ENCODE data around the gene WDFY2. TPM values are rescaled to one million over a fixed set of nuclear protein-coding genes. Genes with fewer than 3 reads are reported as not detected.

The WDFY2 gene
- total and polyA plus RNA-seq, 2 of the 13 experiments (the other 11 are each of a cell fraction or from before 2014, with no cell fraction given) = 22.6 to 27.0 TPM

DNA sequence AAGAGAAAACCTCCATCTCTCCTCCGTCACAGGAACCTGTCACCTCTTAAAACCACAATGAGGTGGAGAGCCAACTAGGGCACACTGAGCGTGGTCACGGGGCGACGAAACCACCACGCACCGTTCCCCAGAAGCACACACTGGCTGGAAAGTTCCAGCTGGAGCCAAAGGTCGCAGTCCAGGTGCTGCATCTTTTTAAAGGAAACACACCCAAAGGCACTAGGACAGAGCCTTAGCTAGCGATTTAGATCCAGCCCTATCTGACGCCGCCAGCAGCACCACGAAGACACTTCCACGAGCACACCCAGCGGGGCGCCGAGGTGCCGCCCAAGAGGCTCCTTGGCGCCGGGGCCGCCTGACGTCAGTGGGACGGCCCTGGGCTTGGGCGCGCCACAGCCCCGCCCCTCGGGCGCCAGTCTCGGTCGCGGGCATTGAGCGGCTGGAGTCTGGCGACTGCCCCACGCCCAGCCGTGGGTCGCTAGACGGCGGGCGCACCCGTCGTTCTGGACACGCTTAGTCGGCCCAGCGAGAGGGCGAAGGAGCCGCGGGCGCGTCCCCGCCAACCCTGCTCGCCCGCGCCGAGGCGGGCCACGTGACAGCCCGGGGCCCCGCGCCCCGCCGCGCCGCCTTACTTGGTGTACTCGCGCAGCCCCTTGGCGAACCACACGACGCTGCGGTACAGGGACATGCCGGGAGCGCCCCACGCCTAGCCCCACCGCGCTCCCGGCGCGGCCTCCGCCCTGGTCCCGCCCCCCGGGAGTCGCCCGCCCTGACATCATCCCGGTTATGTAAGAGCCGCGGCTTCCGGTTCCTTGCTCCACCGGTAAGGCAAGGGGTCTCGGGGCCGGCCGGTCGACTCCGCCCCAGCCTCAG lies 219.4 kb downstream of the WDFY2 start, which contains the start of gene DHRS12 (continued):
- TF ChIP-seq, protein P1, sequence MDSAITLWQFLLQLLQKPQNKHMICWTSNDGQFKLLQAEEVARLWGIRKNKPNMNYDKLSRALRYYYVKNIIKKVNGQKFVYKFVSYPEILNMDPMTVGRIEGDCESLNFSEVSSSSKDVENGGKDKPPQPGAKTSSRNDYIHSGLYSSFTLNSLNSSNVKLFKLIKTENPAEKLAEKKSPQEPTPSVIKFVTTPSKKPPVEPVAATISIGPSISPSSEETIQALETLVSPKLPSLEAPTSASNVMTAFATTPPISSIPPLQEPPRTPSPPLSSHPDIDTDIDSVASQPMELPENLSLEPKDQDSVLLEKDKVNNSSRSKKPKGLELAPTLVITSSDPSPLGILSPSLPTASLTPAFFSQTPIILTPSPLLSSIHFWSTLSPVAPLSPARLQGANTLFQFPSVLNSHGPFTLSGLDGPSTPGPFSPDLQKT (CRISPR knock-in tag; IDR thresholded peaks at IDR 0.05; ENCODE audit: borderline replicate concordance) = no peak
- TF ChIP-seq, protein P2, sequence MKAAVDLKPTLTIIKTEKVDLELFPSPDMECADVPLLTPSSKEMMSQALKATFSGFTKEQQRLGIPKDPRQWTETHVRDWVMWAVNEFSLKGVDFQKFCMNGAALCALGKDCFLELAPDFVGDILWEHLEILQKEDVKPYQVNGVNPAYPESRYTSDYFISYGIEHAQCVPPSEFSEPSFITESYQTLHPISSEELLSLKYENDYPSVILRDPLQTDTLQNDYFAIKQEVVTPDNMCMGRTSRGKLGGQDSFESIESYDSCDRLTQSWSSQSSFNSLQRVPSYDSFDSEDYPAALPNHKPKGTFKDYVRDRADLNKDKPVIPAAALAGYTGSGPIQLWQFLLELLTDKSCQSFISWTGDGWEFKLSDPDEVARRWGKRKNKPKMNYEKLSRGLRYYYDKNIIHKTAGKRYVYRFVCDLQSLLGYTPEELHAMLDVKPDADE (CRISPR knock-in tag; IDR thresholded peaks at IDR 0.05) = no peak
- TF ChIP-seq MEIS1 (CRISPR knock-in tag; IDR thresholded peaks at IDR 0.05; ENCODE audit: borderline replicate concordance) = no peak
- TF ChIP-seq ZBTB38 (CRISPR knock-in tag; IDR thresholded peaks at IDR 0.05) = no peak; the same call in none of the 2 replicates
- TF ChIP-seq CCDC6 (CRISPR knock-in tag; IDR thresholded peaks at IDR 0.05) = peak; percentile 84; the same call in 1 of the 2 replicates
- no peak for TF ChIP-seq GTF2F1 (IDR thresholded peaks at IDR 0.05; ENCODE audit: low read length)
- TF ChIP-seq STAG1 (CRISPR knock-in tag; IDR thresholded peaks at IDR 0.05) = 0 out of 2 replicates have a peak, but pooled peaks have one; percentile 4
- TF ChIP-seq RNF2 (conservative IDR thresholded peaks at IDR 0.05; ENCODE audit: low read depth) = peak; percentile 49; the same call in 1 of the 2 replicates
- peak; percentile 76; the same call in 1 of the 2 replicates for TF ChIP-seq ZNF616 (CRISPR knock-in tag; IDR thresholded peaks at IDR 0.05; ENCODE audit: low read depth)
- TF ChIP-seq ZNF530 (CRISPR knock-in tag; IDR thresholded peaks at IDR 0.05; ENCODE audit: low read depth) = no peak
- TF ChIP-seq ETV6 (CRISPR knock-in tag; conservative IDR thresholded peaks at IDR 0.05) = peak; percentile 76; the same call in 1 of the 2 replicates
- no peak for TF ChIP-seq SUZ12 (IDR thresholded peaks at IDR 0.05; ENCODE audit: low read depth, low read length)
- no peak for TF ChIP-seq HOXA5 (CRISPR knock-in tag; IDR thresholded peaks at IDR 0.05)
- TF ChIP-seq ZNF782 (CRISPR knock-in tag; IDR thresholded peaks at IDR 0.05; ENCODE audit: borderline replicate concordance) = peak; percentile 48; the same call in 1 of the 2 replicates
- TF ChIP-seq GLI4 (CRISPR knock-in tag; IDR thresholded peaks at IDR 0.05; ENCODE audit: borderline replicate concordance) = no peak
- peak; percentile 81; the same call in 1 of the 2 replicates for TF ChIP-seq ZNF891 (CRISPR knock-in tag; IDR thresholded peaks at IDR 0.05)
- TF ChIP-seq MZF1 (CRISPR knock-in tag; IDR thresholded peaks at IDR 0.05; ENCODE audit: borderline replicate concordance) = no peak
- no peak for TF ChIP-seq ZNF33A (CRISPR knock-in tag; IDR thresholded peaks at IDR 0.05; ENCODE audit: borderline replicate concordance)
- TF ChIP-seq, protein P3, sequence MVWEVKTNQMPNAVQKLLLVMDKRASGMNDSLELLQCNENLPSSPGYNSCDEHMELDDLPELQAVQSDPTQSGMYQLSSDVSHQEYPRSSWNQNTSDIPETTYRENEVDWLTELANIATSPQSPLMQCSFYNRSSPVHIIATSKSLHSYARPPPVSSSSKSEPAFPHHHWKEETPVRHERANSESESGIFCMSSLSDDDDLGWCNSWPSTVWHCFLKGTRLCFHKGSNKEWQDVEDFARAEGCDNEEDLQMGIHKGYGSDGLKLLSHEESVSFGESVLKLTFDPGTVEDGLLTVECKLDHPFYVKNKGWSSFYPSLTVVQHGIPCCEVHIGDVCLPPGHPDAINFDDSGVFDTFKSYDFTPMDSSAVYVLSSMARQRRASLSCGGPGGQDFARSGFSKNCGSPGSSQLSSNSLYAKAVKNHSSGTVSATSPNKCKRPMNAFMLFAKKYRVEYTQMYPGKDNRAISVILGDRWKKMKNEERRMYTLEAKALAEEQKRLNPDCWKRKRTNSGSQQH (CRISPR knock-in tag; IDR thresholded peaks at IDR 0.05; ENCODE audit: low read depth) = peak; percentile 13; the same call in 1 of the 2 replicates
- TF ChIP-seq, protein P4, sequence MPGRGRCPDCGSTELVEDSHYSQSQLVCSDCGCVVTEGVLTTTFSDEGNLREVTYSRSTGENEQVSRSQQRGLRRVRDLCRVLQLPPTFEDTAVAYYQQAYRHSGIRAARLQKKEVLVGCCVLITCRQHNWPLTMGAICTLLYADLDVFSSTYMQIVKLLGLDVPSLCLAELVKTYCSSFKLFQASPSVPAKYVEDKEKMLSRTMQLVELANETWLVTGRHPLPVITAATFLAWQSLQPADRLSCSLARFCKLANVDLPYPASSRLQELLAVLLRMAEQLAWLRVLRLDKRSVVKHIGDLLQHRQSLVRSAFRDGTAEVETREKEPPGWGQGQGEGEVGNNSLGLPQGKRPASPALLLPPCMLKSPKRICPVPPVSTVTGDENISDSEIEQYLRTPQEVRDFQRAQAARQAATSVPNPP (CRISPR knock-in tag; IDR thresholded peaks at IDR 0.05) = no peak
- TF ChIP-seq KDM2A (CRISPR knock-in tag; IDR thresholded peaks at IDR 0.05; ENCODE audit: borderline replicate concordance, low read depth) = peak; percentile 18; the same call in 1 of the 2 replicates
- TF ChIP-seq EED (CRISPR knock-in tag; IDR thresholded peaks at IDR 0.05) = no peak; the same call in 1 of the 2 replicates
- TF ChIP-seq, protein P5, sequence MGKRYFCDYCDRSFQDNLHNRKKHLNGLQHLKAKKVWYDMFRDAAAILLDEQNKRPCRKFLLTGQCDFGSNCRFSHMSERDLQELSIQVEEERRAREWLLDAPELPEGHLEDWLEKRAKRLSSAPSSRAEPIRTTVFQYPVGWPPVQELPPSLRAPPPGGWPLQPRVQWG (CRISPR knock-in tag; IDR thresholded peaks at IDR 0.05; ENCODE audit: borderline replicate concordance, low read depth) = no peak
- no peak for TF ChIP-seq NR2F1 (CRISPR knock-in tag; IDR thresholded peaks at IDR 0.05)

Data from HepG2 (cell line).